HCT116 (cell line): Measurements from ENCODE around the gene ALOX15.

ENCODE experiments used
- CEBPB ChIP-seq: IDR thresholded peaks from 2 replicates; pipeline ENCODE4 v1.6.1; 2012; ENCODE audit warnings: low read depth
- CTCF ChIP-seq, 3 experiments: fragments of 200-600 bp in 1 of 3; sonication (generic) in 1 of 3; IDR thresholded peaks in 2 of 3; conservative IDR thresholded peaks in 1 of 3; 2 replicates each; pipeline ENCODE4 v1.5.1; 2012 to 2017; ENCODE audit warnings: low read depth in 2 of 3, low read length in 2 of 3, antibody characterized with exemption in 1 of 3, borderline replicate concordance in 1 of 3, control low read depth in 1 of 3, mild to moderate bottlenecking in 1 of 3, mixed read lengths in 1 of 3, mixed run types in 1 of 3, moderate library complexity in 1 of 3; ENCODE audit not compliant: insufficient read depth in 1 of 3
- EZH2phosphoT487 ChIP-seq: fragments of 200-600 bp; IDR thresholded peaks from 2 replicates; pipeline ENCODE4 v1.6.1; 2018; ENCODE audit warnings: antibody characterized with exemption, borderline replicate concordance
- MAX ChIP-seq: IDR thresholded peaks from 2 replicates; pipeline ENCODE4 v1.6.1; 2012
- POLR2A ChIP-seq: IDR thresholded peaks from 2 replicates; pipeline ENCODE4 v1.7.0; 2011; ENCODE audit warnings: borderline replicate concordance; ENCODE audit not compliant: insufficient read depth, insufficient read length; ENCODE audit errors: extremely low read depth
- RAD21 ChIP-seq: IDR thresholded peaks from 2 replicates; pipeline ENCODE4 v1.6.1; 2012; ENCODE audit warnings: low read depth, mild to moderate bottlenecking
- ZNF274 ChIP-seq: fragments of 200-500 bp; sonication (Bioruptor generic); IDR thresholded peaks from 2 replicates; pipeline ENCODE4 v1.6.1; 2014; ENCODE audit warnings: mild to moderate bottlenecking, low read depth, low read length, inconsistent platforms

DNA sequence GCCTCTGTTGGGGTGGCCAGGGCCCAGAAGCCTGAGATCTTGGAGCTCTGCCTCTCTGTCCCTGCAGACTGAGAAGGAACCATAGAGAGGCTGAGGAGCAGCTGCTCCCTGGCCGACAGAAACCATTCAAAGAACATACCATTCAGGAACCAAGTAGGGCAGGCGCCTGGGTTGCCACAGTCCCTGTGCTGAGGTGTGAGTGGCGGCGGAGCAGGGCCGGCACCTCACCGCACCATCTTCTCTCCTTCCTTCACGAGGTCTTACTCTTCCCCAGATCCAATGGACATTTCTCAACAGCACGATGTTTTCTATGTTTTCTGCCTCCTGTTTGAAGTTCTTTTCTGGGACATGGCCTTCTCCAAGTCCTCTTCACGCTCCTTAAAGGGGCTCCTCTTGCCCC, 22.8 kb upstream of the ALOX15 start:
- TF ChIP-seq ZNF274: no peak
- TF ChIP-seq POLR2A: no peak
- no peak for TF ChIP-seq CTCF (IDR thresholded peaks at IDR 0.05 in 2 of 3, conservative IDR thresholded peaks at IDR 0.05 in 1 of 3; ENCODE audit: borderline replicate concordance in 1 of 3, insufficient read depth in 1 of 3, low read depth in 2 of 3, low read length in 2 of 3)
- no peak for TF ChIP-seq EZH2phosphoT487
- no peak for TF ChIP-seq RAD21
- TF ChIP-seq MAX: no peak
- TF ChIP-seq CEBPB: no peak
